KOPT-K1 (cell line): ENCODE results near the gene NDST1.

Source experiments
- H3K27ac ChIP-seq: fragments of 200-600 bp; sonication (generic); 2 replicates; pipeline ENCODE4 v1.5.1; 2016; ENCODE audit warnings: antibody characterized with exemption, mild to moderate bottlenecking, low read depth, low read length; ENCODE audit not compliant: poor library complexity, severe bottlenecking
- H3K36me3 ChIP-seq: fragments of 200-600 bp; sonication (generic); 2 replicates; pipeline ENCODE4 v1.5.1; 2017; ENCODE audit warnings: antibody characterized with exemption, mild to moderate bottlenecking, low read length, moderate library complexity; ENCODE audit not compliant: insufficient read depth
- H3K9me3 ChIP-seq: fragments of 200-600 bp; sonication (generic); 2 replicates; pipeline ENCODE4 v1.5.1; 2017; ENCODE audit warnings: antibody characterized with exemption, low read length, mild to moderate bottlenecking; ENCODE audit not compliant: insufficient read depth, poor library complexity, severe bottlenecking

NDST1 gene

GRCh38 chr5:150521939-150522503 lies 14.1 kb downstream of the NDST1 start:
- Histone ChIP-seq H3K9me3 (no peaks in the 10 kb centered on the region), H3K36me3 (no peaks in the 10 kb centered on the region), H3K27ac (no peak overlapping the region)

GRCh38 chr5:150522504-150523414 lies 14.8 kb downstream of the NDST1 start:
- H3K27ac ChIP-seq: no peak overlapping the region
- H3K9me3 ChIP-seq: no peaks in the 10 kb centered on the region
- no peaks in the 10 kb centered on the region for H3K36me3 ChIP-seq

GRCh38 chr5:150523472-150524350 lies 15.8 kb downstream of the NDST1 start:
- H3K9me3 ChIP-seq: no peaks in the 10 kb centered on the region
- no peaks in the 10 kb centered on the region for H3K36me3 ChIP-seq
- H3K27ac ChIP-seq: no peak overlapping the region

- H3K27ac ChIP-seq: no peak overlapping the region
- H3K9me3 ChIP-seq: no peaks in the 10 kb centered on the region
- no peaks in the 10 kb centered on the region for H3K36me3 ChIP-seq
Measured at GRCh38 chr5:150525163-150525562, 17.2 kb downstream of the NDST1 start.

GRCh38 chr5:150525781-150526180 lies 17.9 kb downstream of the NDST1 start:
- Histone ChIP-seq H3K36me3 (no peaks in the 10 kb centered on the region), H3K9me3 (no peaks in the 10 kb centered on the region), H3K27ac (no peak overlapping the region)

- no peaks in the 10 kb centered on the region for H3K36me3 ChIP-seq
- no peaks in the 10 kb centered on the region for H3K9me3 ChIP-seq
- no peak overlapping the region for H3K27ac ChIP-seq
Measured at GRCh38 chr5:150527038-150527437, 19.1 kb downstream of the NDST1 start.

GRCh38 chr5:150527808-150528207 lies 19.9 kb downstream of the NDST1 start:
- Histone ChIP-seq H3K36me3 (no peaks in the 10 kb centered on the region), H3K9me3 (no peaks in the 10 kb centered on the region), H3K27ac (no peak overlapping the region)

GRCh38 chr5:150528924-150529546 lies 21.1 kb downstream of the NDST1 start:
- H3K27ac ChIP-seq: no peak overlapping the region
- no peaks in the 10 kb centered on the region for H3K9me3 ChIP-seq
- no peaks in the 10 kb centered on the region for H3K36me3 ChIP-seq

GRCh38 chr5:150529555-150529954 lies 21.6 kb downstream of the NDST1 start:
- Histone ChIP-seq H3K36me3 (no peaks in the 10 kb centered on the region), H3K27ac (no peak overlapping the region), H3K9me3 (no peaks in the 10 kb centered on the region)

- H3K9me3 ChIP-seq: no peaks in the 10 kb centered on the region
- no peaks in the 10 kb centered on the region for H3K36me3 ChIP-seq
- H3K27ac ChIP-seq: no peak overlapping the region
Measured at GRCh38 chr5:150530423-150530822, 22.5 kb downstream of the NDST1 start.

- Histone ChIP-seq H3K36me3 (no peaks in the 10 kb centered on the region), H3K9me3 (no peaks in the 10 kb centered on the region), H3K27ac (no peak overlapping the region)
Measured at GRCh38 chr5:150530951-150531588, 23.1 kb downstream of the NDST1 start.

- Histone ChIP-seq H3K9me3 (no peaks in the 10 kb centered on the region), H3K27ac (no peak overlapping the region), H3K36me3 (no peaks in the 10 kb centered on the region)
Measured at GRCh38 chr5:150531686-150532085, 23.8 kb downstream of the NDST1 start.

GRCh38 chr5:150532151-150532550 lies 24.2 kb downstream of the NDST1 start:
- no peaks in the 10 kb centered on the region for H3K9me3 ChIP-seq
- no peaks in the 10 kb centered on the region for H3K36me3 ChIP-seq
- H3K27ac ChIP-seq: no peak overlapping the region

- no peak overlapping the region for H3K27ac ChIP-seq
- no peaks in the 10 kb centered on the region for H3K36me3 ChIP-seq
- H3K9me3 ChIP-seq: peaks cover 8% of the 10 kb centered on the region
Measured at GRCh38 chr5:150532996-150533395, 25.1 kb downstream of the NDST1 start.
